ENCODE results near the gene DNM3. TPM values are rescaled to one million over a fixed set of nuclear protein-coding genes. Genes with fewer than 3 reads are reported as not detected.

The DNM3 gene
- total and polyA plus RNA-seq, 10 of the 15 experiments (the other 5 are each of a cell fraction or from before 2014, with no cell fraction given): 0.03 to 1.5 (median 0.08) TPM; not detected in 3

DNA sequence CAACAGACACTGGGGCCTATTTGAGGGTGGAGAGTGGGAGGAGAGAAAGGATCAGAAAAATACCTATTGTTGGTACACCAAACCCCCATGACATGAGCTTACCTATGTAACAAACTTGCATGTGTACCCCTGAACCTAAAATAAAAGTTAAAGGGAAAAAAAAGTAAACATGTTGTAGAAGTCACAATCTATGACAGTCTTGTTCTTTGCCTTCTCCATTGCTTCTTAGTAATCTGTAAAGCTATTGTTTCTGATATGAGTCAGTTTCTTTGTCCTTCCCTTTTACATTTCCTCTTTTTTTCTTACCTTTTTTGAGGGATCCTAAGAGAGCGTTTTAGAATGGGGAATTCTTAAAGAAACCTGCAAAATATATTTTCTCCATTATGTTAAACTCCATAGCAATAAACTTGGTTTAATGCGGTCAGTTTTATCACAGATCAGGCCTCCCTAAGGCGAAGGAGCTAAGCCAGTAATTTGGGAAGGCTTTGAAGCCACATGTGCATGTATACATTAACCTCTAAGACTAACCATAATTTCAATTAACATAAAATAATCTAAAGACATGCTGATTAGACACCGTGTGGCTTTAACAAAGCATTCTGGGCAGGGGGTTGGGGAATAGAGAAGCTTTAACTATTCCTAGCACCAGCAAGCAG, 501.4 kb downstream of the DNM3 start (continued):
- TF ChIP-seq, protein P1, sequence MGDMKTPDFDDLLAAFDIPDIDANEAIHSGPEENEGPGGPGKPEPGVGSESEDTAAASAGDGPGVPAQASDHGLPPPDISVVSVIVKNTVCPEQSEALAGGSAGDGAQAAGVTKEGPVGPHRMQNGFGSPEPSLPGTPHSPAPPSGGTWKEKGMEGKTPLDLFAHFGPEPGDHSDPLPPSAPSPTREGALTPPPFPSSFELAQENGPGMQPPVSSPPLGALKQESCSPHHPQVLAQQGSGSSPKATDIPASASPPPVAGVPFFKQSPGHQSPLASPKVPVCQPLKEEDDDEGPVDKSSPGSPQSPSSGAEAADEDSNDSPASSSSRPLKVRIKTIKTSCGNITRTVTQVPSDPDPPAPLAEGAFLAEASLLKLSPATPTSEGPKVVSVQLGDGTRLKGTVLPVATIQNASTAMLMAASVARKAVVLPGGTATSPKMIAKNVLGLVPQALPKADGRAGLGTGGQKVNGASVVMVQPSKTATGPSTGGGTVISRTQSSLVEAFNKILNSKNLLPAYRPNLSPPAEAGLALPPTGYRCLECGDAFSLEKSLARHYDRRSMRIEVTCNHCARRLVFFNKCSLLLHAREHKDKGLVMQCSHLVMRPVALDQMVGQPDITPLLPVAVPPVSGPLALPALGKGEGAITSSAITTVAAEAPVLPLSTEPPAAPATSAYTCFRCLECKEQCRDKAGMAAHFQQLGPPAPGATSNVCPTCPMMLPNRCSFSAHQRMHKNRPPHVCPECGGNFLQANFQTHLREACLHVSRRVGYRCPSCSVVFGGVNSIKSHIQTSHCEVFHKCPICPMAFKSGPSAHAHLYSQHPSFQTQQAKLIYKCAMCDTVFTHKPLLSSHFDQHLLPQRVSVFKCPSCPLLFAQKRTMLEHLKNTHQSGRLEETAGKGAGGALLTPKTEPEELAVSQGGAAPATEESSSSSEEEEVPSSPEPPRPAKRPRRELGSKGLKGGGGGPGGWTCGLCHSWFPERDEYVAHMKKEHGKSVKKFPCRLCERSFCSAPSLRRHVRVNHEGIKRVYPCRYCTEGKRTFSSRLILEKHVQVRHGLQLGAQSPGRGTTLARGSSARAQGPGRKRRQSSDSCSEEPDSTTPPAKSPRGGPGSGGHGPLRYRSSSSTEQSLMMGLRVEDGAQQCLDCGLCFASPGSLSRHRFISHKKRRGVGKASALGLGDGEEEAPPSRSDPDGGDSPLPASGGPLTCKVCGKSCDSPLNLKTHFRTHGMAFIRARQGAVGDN (IDR thresholded peaks at IDR 0.05): peak; percentile 75; the same call in 1 of the 2 replicates
- TF ChIP-seq NR2F1 (conservative IDR thresholded peaks at IDR 0.05): peak; percentile 68
- TF ChIP-seq, protein P2, sequence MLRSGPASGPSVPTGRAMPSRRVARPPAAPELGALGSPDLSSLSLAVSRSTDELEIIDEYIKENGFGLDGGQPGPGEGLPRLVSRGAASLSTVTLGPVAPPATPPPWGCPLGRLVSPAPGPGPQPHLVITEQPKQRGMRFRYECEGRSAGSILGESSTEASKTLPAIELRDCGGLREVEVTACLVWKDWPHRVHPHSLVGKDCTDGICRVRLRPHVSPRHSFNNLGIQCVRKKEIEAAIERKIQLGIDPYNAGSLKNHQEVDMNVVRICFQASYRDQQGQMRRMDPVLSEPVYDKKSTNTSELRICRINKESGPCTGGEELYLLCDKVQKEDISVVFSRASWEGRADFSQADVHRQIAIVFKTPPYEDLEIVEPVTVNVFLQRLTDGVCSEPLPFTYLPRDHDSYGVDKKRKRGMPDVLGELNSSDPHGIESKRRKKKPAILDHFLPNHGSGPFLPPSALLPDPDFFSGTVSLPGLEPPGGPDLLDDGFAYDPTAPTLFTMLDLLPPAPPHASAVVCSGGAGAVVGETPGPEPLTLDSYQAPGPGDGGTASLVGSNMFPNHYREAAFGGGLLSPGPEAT (IDR thresholded peaks at IDR 0.05; ENCODE audit: low read depth): peak; percentile 87
- TF ChIP-seq MTA2 (IDR thresholded peaks at IDR 0.05; ENCODE audit: low read depth): peak; percentile 75
- peak; percentile 48; the same call in 1 of the 2 replicates for TF ChIP-seq TBL1XR1 (IDR thresholded peaks at IDR 0.05; ENCODE audit: low read depth, low read length)
- TF ChIP-seq RUNX3 (IDR thresholded peaks at IDR 0.05; ENCODE audit: low read length): peak; percentile 66
- no peak for TF ChIP-seq ZNF207 (IDR thresholded peaks at IDR 0.05; ENCODE audit: borderline replicate concordance)
- peak; percentile 39; the same call in 1 of the 2 replicates for TF ChIP-seq ZNF217 (IDR thresholded peaks at IDR 0.05)
- TF ChIP-seq MTA3 (IDR thresholded peaks at IDR 0.05; ENCODE audit: borderline replicate concordance, low read length): peak; percentile 61; the same call in 1 of the 2 replicates
- no peak for TF ChIP-seq CHD1 (IDR thresholded peaks at IDR 0.05; ENCODE audit: low read depth, low read length)
- peak; percentile 87; the same call in 1 of the 2 replicates for TF ChIP-seq BCL11A (IDR thresholded peaks at IDR 0.05; ENCODE audit: low read depth, low read length)
- no peak for TF ChIP-seq RFX5 (IDR thresholded peaks at IDR 0.05; ENCODE audit: low read depth, low read length)
- peak; percentile 51; the same call in 1 of the 2 replicates for TF ChIP-seq MXI1 (IDR thresholded peaks at IDR 0.05; ENCODE audit: low read depth, low read length)
- TF ChIP-seq BHLHE40 (IDR thresholded peaks at IDR 0.05; ENCODE audit: borderline replicate concordance in 1 of 2, low read depth in 2 of 2, low read length in 1 of 2): peak in 1 of 2 experiments; percentile 37; a peak in 1 of 4 replicates
- TF ChIP-seq CREM (IDR thresholded peaks at IDR 0.05; ENCODE audit: low read depth): peak; percentile 75
- TF ChIP-seq ZBED1 (IDR thresholded peaks at IDR 0.05; ENCODE audit: borderline replicate concordance): peak; percentile 64; the same call in 1 of the 2 replicates
- no peak for TF ChIP-seq CHD2 (IDR thresholded peaks at IDR 0.05; ENCODE audit: borderline replicate concordance, low read depth, low read length)
- no peak for TF ChIP-seq EGR1 (IDR thresholded peaks at IDR 0.05; ENCODE audit: borderline replicate concordance in 1 of 2, low read depth in 2 of 2, low read length in 2 of 2)
- 0 out of 2 replicates have a peak, but pooled peaks have one; percentile 8 for TF ChIP-seq ATF7 (IDR thresholded peaks at IDR 0.05; ENCODE audit: low read depth)
- peak; percentile 49; the same call in 1 of the 2 replicates for TF ChIP-seq NBN (IDR thresholded peaks at IDR 0.05)
- TF ChIP-seq MEF2A (IDR thresholded peaks at IDR 0.05; ENCODE audit: insufficient read depth, low read depth, low read length): peak; percentile 71
- TF ChIP-seq, protein P3, sequence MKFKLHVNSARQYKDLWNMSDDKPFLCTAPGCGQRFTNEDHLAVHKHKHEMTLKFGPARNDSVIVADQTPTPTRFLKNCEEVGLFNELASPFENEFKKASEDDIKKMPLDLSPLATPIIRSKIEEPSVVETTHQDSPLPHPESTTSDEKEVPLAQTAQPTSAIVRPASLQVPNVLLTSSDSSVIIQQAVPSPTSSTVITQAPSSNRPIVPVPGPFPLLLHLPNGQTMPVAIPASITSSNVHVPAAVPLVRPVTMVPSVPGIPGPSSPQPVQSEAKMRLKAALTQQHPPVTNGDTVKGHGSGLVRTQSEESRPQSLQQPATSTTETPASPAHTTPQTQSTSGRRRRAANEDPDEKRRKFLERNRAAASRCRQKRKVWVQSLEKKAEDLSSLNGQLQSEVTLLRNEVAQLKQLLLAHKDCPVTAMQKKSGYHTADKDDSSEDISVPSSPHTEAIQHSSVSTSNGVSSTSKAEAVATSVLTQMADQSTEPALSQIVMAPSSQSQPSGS (IDR thresholded peaks at IDR 0.05; ENCODE audit: low read length): peak; percentile 81
- no peak for TF ChIP-seq LARP7 (IDR thresholded peaks at IDR 0.05)
- peak; percentile 57 for TF ChIP-seq MEF2B (IDR thresholded peaks at IDR 0.05; ENCODE audit: partially characterized antibody, poor library complexity, severe bottlenecking)
- no peak for TF ChIP-seq TARDBP (IDR thresholded peaks at IDR 0.05; ENCODE audit: borderline replicate concordance)
- TF ChIP-seq EED (IDR thresholded peaks at IDR 0.05; ENCODE audit: low read depth): peak; percentile 59; the same call in 1 of the 2 replicates

Data from GM12878 (cell line).